HK-2 (cell line): Measurements from ENCODE around the gene DIMT1.

Source experiments
- DNase-seq: peaks from one replicate; pipeline ENCODE4 v3.0.0-alpha.2; 2018; ENCODE audit not compliant: unreplicated experiment

The DIMT1 gene

DNA sequence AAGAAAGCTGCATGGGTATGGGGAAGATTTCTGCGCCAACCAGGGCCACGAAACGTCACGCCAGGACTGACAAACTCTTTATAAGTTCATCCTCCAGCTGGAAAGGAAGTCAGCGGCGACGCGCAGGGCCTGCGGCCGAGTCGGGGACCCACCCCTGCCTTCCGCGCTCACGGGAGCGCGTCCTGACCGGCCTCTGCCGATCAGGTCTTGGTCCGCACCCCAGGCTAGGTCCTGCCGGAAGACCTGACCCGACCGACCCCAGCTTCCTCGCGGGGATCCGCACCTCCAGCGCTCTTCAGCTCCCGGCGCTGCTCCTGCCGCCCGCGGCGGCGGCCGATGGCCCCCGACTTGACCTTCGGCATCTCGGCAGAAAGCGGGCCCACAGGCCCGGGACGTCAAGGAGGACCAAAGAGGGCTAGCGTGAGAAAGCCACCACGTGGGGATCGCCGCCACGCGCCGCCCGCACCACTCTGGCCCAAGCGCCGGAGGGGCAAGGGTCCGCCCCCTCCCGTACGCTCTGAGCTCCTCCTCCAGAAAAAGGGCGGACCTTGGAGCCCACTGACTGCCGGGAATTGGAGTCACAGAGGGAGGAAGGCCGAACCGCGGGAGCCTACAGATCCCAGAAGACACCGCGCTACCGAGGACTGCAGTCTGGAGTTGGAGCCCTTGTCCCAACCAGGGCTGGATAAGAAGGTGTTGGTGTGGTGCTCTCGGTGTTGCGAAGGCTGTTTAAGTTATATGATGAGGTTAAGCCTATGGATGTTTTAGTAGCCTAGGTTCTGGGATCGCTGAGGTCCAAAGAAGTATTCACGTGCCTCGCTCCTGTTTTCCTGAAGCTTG lies at the start of gene DIMT1:
Gene DIMT1, minus strand, starts transcription at position 495 of the 840 bp plus-strand sequence. Its CDS starts 133 bp downstream, at position 362.
- DNase-seq: peak; percentile 91

DNA sequence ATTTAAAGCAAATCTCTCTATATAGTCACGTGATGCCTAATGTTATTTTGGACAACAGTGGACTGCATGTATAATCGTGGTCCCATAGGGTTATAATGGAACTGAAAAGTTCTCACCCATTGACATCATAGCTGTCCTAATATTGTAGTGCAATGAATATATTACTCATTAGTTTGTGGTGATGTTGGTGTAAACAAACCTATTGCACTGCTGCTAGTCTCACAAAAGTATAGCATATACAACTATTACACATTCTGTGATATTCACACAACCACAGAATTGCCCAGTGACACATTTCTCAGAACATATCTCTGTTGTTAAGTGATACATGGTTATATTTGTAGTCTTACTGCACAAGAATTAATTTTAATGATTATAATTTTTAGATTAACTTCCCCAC lies 46.6 kb upstream of the DIMT1 start:
- no peak for DNase-seq

DNA sequence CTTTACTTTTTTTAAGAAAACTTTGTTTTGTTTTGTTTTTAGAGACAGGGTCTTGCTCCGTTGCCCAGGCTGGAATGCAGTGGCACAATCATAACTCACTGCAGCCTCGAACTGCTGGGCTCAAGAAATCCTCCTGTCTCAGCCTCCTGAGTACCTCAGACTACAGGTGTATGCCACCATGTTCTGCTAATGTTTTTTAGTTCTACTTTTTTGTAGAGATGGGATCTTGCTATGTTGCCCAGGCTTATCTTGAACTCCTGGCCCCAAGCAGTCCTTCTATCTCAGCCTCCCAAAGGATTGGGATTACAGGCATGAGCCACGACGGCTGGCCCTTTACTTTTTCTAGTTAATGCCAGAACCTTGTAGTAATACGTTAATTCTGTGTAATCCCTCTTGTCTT lies 44.8 kb upstream of the DIMT1 start:
- DNase-seq: no peak

DNA sequence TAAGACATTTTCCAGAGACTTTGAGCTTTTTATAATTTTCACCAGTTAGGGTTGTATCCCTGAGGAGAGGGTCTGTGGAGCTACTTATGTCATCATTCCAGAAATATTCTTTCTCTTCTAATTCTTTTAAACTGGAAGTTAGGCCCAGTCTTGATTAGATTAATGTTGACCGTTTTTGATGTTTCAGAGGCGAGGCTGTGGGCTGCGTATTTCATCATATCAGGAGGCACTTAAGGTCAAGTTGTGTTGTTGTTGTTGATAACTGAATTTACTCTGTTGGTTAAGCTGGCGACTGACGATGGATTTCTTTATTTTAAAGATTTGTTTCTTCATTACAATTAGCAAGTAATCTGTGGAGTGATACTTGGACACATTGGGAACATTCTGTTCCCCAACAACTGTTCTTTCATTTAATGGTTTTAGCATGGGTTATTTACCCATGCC lies 28.9 kb upstream of the DIMT1 start:
- no peak for DNase-seq

DNA sequence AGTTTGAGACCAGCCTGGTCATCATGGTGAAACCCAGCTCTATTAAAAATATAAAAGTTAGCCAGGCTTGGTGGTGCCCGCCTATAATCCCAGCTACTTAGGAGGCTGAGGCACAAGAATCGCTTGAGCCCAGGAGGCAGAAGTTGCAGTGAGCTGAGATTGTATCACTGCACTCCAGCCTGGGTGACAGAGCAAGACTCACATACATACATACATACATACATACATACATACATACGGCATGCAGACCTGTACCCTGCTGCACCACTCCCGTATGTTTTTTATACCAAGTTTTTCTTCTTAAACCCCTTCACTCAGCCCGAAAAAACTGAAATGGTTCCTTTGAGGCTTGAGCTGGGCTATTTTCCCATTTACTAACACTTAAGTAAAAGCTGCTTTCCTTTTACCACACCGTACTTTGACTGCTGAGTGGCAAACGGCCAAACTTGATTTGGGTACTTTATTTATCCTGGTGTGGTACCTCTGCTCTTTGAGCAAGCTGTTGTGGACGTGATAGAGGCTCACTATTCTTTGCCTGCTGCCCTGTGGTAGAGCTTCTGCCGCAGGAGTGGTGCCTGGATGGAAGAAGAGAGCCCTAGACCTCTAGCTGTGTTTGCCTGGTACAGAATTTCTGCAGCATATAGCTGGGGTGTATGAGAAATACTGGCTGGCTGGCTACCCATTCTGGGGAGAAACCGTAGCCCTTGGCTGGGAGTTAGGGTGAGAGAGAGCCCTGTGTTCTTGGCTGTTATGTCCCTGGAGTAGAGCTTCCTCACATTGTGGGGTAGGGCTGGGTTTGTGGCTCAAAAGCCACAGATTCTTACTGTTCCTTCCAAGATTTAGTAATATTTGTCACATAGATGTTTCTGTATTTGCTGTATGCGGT lies 28.3 kb upstream of the DIMT1 start:
- DNase-seq: no peak

GRCh38 chr5:62424763-62425162 lies 21.1 kb upstream of the DIMT1 start:
- DNase-seq: no peak

DNA sequence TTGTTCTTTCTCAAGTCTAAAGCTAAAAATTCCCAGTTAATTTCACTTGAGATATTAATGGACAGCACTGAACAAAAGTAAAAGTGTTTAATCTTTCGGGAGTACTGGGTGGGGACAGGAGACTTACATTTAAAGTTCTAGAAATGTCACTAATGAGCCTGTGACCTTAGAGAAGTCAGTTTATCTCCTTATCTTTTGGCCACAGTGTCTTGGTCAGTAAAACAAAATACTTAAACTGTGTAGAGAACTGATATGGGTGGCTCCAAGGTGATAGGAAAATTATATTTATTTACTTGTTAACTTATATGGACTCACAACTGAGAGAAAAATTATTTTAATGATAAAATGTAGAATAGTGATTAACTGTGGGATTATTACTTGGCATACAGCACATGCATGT lies 17.7 kb upstream of the DIMT1 start:
- DNase-seq: no peak

- no peak for DNase-seq
Measured at GRCh38 chr5:62419609-62420008, 15.9 kb upstream of the DIMT1 start.

GRCh38 chr5:62418462-62419076 lies 14.9 kb upstream of the DIMT1 start:
- DNase-seq: no peak

- no peak for DNase-seq
Measured at GRCh38 chr5:62413711-62414110, 10.0 kb upstream of the DIMT1 start.

DNA sequence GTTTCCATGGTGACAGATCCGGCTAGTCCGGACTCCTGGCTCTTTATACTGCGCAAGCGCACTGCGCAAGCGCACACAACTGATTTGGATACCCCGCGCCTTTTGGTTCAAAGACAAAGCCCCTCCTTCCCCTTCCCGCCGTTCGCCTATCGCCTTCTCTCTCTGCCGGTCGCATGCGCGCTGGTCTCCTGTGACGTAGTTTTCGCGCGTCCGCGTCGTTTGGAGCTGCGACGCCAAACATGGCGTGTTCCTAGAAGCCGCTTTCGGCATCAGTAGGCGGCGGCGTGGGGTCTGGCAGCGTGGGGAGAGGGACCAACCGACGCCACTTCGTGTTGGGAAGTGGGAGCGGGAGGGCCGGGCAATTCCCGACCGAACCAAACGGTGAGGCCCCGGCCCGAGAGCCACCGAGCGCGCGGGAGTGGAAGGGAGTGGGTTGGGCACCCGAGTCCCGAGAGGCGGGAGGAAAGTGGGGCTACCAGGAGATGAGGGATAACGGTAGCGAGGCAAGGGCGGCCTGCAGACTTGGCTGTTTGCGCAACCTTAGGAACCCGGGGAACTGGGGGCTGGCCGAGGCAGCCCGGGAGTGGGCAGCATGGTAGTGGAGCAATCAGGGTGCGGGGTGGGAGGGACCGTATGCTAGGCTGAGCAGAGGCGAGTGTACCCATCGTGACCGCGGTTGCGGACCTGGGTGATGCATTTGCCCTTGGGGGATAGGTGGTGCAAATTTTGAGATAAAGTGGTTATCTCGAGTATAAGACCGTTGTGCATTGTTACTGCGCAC lies 9.0 kb upstream of the DIMT1 start, which contains the start of gene IPO11:
Gene IPO11, plus strand, starts transcription at position 215 of the 781 bp plus-strand sequence. CDS start 24,517 bp downstream, outside the sequence.
- peak; percentile 93 for DNase-seq

DNA sequence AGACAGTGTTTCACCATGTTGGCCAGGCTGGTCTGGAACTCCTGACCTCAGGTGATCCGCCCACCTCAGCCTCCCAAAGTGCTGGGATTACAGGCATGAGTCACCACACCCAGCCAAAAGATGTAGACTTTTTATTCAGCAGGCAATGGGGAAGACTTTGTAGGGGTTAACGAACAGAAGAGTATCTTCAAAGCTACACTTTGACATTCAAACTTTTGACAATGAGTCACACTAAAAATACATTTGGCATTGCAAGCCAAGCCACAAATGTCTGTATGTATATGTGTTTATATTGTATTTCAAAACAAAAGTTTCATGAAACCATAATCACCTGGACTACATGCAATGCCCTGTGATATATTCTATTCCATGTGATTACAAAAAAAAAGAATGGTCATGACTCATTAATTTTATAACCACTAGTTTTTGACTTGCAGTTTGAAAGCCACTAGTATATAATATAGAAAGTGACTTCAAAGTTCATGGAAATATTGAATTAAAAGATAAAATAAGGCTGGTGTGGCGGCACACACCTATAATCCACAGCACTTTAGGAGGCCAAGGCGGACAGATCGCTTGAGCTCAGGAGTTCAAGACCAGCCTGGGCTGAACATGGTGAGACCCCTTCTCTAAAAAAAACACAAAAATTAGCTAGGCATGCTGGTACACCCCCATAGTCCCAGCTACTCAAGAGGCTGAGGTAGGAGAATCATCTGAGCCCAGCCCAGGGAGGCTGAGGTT lies 8.3 kb downstream of the DIMT1 start:
- DNase-seq: no peak

GRCh38 chr5:62386824-62387223 lies 16.9 kb downstream of the DIMT1 start:
- no peak for DNase-seq

DNA sequence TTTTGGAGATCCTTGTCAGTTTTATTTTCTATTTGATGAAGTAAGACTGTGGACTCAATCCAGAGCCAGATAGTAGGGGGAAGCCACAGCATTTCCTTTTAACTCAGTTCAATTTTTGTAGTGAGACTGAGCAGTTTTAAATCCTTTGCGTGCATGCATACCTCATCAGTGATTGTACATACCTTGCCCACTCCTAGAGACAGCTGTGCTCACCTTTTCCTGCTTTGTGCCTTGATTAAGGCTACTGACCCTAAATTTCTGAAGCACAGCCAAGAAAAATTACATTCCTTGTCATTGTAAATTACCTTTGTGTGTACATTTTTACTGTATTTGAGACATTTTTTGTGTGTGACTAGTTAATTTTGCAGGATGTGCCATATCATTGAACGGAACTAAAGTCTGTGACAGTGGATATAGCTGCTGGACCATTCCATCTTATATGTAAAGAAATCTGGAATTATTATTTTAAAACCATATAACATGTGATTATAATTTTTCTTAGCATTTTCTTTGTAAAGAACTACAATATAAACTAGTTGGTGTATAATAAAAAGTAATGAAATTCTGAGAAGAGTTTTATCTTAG lies 17.8 kb downstream of the DIMT1 start:
- no peak for DNase-seq

DNA sequence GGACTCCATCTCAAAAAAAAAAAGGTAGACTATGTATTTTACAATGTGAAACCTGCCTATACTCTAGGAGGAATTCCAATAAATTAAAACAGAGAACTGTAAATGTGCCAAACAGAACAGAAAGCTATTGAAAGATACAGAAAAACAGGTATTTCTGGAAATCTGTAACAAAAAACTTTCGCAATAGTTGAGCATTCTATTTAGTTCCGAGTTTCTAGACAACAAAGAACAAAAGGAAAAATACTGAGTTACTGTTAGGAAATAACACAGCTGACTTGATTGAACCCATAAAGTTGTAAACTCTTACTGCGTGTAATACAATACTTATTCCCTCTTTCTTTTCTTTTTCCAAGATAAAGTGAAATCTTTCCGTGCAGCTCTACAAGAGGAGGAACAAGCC lies 18.6 kb downstream of the DIMT1 start:
- DNase-seq: no peak

DNA sequence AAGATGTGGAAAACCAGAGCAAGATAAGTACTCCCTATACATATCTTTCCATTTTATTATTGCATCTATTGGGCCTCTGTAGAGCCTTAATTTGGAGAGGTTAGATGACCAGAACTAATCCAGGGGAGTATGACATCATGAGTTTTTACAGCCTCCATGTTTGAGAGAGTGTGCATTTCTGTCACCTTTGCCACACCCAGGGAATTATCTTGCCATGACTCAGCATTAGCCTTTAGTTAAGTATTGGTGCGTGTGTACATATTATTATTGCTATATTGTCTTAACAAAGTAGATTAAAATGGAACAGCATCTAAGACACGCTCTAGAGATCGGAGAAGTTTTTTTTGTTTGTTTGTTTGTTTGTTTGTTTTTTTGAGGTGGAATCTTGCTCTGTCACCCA lies 27.6 kb downstream of the DIMT1 start:
- no peak for DNase-seq

DNA sequence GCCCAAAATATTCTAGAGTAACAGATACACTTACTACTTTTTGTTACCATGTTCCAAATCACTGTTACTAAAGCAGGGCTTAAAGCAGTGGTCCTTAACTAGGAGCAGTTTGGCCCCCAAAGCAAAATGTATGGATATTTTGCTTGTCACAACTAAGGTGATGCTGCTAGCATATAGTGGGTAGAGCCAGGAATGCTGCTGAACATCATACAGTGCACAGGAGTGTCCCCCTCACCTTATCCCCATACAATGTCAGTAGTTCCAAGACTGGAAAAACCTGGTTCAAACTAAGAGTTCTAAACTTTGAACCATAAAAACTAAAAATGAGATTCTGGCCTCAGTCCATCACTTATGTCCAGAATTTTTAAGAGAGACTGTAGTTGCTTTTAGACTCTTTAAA lies 28.1 kb downstream of the DIMT1 start:
- DNase-seq: no peak

GRCh38 chr5:62374090-62374489 lies 29.6 kb downstream of the DIMT1 start:
- no peak for DNase-seq

DNA sequence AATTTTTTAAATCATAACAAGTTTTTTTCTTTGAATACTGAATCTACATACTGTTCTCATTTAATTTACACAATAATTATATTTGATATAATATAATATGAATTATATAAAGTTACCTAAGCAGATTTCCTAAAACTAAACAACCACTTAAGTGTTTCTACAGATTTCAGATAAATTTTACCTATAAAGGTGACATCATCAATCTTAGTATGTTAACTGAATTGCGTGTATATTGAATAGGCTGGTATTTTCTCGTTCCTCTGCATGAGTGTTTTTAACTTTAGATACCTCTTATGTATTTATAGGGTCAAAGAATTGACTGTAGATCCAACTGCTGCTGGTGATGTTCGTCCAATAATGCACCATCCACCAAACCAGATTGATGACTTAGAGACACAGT lies 30.3 kb downstream of the DIMT1 start:
- DNase-seq: no peak

GRCh38 chr5:62372600-62372999 lies 31.1 kb downstream of the DIMT1 start:
- no peak for DNase-seq
